Inferior parietal cortex (tissue), 1 donor: ENCODE results near the gene FAN1.
"Not testable (repeated sequence)": the region's sequence is repeated elsewhere in the genome, so short reads cannot be mapped to it uniquely, and the experiment has no call there.

Experiments
- DNase-seq: peaks from one replicate; pipeline ENCODE4 v3.0.0-alpha.2; 2016; ENCODE audit errors: extremely low spot score

FAN1 gene

GRCh38 chr15:30903497-30904187 lies at the start of gene FAN1:
Gene FAN1, plus strand, starts transcription at chr15:30903915. Its CDS starts 749 bp downstream, at chr15:30904664.
- DNase-seq = peak; percentile 90

- peak; percentile 13 for DNase-seq
Observed at GRCh38 chr15:30859091-30859874, 44.4 kb upstream of the FAN1 start.

- no peak for DNase-seq
Observed at GRCh38 chr15:30865257-30865656, 38.5 kb upstream of the FAN1 start.

DNA sequence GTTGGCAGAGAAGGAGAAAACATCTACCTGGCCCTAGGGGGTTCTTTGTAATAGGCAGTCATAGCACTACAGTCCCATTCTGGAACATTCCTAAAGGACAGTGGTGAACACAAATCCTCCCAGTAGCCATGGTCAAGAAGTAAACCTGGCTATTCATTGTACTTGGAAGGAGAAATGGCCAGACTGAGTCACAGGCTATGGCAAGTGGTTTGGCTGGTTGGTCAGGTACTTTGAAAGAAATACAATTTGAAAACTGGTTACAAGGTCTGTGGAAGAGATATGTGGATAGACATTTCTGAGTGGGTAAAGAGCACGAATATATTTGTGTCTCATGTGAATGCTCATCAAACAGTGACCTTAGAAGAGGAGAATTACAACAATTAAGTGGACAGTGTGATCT lies 33.0 kb upstream of the FAN1 start:
- DNase-seq = no peak

DNA sequence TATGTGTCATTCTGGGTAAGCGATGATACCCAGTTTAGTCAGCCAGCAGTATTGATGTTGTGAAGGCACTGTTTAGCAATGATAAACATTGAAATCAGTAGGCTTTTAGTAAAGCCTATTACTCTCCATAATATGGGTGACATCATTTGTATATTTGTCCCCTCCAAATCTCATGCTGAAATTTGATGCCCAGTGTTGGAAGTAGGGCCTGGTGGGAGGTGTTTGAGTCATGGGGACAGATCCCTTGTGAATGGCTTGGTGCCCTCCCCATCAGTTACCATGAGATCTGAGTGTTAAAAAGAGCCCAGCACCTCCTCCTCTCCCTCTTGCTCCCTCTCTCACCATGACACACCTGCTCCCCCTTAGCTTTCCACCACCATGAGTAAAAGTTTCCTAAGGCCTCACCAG lies 31.4 kb upstream of the FAN1 start:
- DNase-seq = no peak

GRCh38 chr15:30877070-30877469 lies 26.6 kb upstream of the FAN1 start:
- DNase-seq = no peak

DNA sequence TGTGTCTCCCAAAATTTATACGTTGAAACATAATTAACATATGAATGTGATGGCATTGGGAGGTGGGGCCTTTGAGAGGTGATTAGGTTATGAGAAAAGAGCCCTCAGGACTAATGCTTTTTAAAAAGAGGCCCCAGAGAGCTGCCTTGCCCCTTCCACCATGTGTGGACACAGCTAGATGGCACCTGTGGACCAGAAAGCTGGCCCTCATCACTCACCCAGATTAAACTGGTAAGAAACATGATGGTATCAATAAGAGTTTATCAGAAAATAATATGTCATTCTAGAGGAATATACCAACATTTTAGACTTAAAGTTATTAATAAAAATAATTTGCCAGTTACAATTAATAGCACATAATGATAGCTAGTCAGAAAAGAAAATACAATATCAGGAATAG lies 25.2 kb upstream of the FAN1 start:
- no peak for DNase-seq

- no peak for DNase-seq
Observed at GRCh38 chr15:30882849-30883433, 20.8 kb upstream of the FAN1 start.

DNA sequence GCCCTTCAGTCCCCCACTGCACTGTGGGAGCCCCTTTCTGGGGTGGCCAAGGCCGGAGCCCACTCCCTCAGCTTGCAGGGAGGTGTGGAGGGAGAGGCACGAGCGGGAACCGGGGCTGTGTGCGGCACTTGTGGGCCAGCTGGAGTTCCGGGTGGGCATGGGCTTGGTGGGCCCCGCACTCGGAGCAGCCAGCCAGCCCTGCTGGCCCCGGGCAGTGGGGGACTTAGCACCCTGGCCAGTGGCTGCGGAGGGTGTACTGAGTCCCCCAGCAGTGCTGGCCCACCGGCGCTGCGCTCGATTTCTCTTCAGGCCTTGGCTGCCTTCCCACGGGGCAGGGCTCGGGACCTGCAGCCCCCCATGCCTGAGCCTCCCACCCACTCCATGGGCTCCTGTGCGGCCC lies 20.0 kb upstream of the FAN1 start:
- not testable (repeated sequence) for DNase-seq

- no peak for DNase-seq
Observed at GRCh38 chr15:30885814-30886213, 17.9 kb upstream of the FAN1 start.

DNA sequence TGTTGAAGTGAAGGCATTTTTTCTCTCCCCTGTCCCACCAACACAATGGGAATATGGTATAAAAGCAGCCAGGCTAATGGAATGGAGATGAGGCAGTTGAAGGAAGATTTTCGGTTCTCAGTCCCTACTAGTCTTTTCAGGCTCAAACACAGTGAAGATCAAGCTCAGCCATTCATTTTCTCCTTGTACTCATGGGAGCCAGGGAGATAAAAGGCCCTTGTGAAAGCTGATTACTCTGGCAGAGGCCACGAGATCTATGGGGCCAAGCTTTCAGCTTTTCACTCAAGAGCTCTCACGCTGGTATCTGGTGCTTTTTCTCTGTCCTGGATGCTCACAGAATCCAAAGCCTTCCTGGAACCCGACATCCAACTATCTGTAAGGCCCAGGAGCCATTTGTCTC lies 14.5 kb upstream of the FAN1 start:
- peak; percentile 34 for DNase-seq

GRCh38 chr15:30895461-30896210 lies 8.1 kb upstream of the FAN1 start:
- no peak for DNase-seq

GRCh38 chr15:30896211-30896606 lies 7.5 kb upstream of the FAN1 start:
- no peak for DNase-seq

DNA sequence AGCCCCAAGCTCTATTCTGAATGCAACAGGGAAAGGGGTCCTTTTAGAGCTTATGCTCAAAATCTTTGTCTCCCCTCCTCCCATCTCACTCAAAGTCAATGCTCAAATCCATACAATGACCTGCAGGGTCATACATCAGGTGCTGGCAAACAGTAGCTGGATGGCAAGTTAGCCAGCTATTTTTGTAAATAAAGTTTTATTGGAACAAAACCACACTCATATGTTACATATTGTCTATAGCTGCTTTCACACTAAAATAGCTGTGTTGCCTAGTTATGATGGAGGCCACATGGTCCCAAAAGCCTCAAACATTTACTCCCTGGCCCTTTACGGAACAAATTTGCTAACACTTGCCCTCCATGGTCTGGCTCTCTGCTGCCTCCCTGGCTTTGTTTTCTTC lies 1.8 kb upstream of the FAN1 start:
- DNase-seq = no peak

GRCh38 chr15:30904812-30905211 lies 1.1 kb downstream of the FAN1 start:
- DNase-seq = no peak

- DNase-seq = peak; percentile 22
Observed at GRCh38 chr15:30905821-30906220, 2.1 kb downstream of the FAN1 start.

DNA sequence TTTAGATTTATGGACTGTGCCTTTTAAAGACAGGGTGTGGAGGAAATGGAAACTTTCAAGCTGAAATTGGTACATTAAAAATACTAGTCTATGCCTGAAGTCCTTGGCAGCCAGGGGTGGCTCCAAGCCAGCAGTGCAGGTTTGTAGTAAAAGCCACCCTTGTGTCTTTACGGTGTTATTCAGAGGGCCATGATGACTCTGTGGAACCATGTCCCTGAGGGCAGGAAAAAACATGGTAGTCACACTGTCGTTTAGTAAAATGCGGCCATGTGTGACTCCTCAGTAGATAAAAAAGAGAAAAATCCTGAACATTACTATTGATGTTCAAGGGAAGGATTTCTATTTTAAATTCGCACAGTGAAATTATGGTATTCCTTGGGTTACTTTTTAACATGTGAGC lies 2.7 kb downstream of the FAN1 start:
- no peak for DNase-seq

GRCh38 chr15:30913761-30914160 lies 10.0 kb downstream of the FAN1 start:
- DNase-seq = no peak

DNA sequence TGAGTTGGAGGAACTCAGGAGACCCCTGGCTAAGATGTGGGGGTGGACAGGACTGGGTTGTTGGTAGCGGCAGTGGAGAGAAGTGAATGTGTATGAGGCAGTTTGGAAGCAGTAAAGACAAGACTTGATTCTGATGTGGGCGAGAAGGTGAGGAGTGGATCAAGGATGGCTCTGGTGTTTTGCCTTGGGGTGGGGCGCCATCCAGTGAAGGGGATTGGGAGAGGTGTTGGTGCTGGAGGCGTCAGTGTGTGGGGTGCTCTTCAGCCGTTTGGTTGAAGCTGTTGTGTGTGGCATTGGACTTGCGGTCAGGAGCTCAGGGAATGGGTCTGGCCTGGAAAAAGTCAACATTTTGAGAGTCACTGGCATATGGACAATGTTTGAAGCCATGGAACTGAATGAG lies 13.3 kb downstream of the FAN1 start:
- DNase-seq = no peak

GRCh38 chr15:30917675-30918074 lies 14.0 kb downstream of the FAN1 start:
- DNase-seq = no peak

DNA sequence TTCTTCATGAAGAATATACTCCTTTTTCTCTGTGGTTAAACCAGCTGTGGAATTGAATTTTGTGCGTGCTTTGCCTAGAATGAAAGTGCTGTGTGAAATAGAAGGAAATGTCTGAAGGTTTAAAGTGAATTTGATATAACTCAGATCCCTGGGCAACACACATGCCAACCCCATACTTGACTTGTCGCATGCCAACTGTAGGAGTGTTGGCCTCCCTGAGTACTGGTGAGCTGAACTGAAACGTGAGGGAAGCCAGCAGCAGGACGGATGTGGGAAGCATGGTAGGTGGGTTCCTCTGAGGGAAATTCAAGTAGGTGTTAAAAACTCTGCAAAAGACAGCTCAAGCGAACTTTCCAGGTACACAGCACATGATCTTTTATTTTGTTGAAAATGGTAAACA lies 14.7 kb downstream of the FAN1 start:
- DNase-seq = no peak

DNA sequence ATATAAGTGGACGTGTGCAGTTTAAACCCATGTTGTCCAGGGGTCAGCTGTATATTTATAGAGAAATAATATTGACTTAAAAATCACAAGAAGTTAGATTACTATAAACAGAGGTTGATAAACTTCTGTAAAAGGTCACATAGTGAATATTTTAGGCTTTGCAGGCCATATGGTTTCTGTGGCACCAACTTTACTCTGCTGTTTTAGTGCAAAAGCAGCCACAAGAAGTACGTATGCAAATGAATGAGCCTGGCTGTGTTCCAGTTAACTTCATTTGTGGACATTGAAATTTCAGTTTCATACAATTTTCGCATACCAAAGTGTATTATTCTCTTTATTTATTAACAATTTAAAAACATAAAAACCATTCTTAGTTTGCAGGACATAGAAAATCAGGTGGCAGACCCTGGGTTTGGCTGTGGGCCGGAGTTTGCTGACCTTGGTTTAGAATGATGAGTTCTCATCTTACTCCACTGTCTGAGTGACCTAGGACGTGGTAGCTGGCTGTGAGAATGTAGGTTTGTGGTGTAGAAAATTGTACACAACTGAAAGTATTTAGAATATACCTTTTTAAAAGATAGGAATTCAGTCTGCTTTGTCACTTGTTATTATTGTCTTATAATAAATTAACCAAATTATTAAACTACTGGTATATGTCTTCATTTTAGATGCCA lies 16.3 kb downstream of the FAN1 start:
- DNase-seq = no peak
